CD4-positive, alpha-beta T cell treated with Interleukin-4 for 1 hour (primary cell): ENCODE results near the gene PCDHGB4.
"Not testable (repeated sequence)": the region's sequence is repeated elsewhere in the genome, so short reads cannot be mapped to it uniquely, and the experiment has no call there.

ENCODE experiments used
- DNase-seq, 2 donors: peaks; one replicate each; pipeline ENCODE4 v3.0.0-alpha.2; 2020 to 2022

PCDHGB4 gene

GRCh38 chr5:141432726-141433125 lies 45.2 kb downstream of the PCDHGB4 start:
- not testable (repeated sequence) for DNase-seq

- DNase-seq, result no peak
Observed at GRCh38 chr5:141434006-141434405, 46.5 kb downstream of the PCDHGB4 start.

GRCh38 chr5:141437221-141437620 lies 49.7 kb downstream of the PCDHGB4 start:
- DNase-seq, result no peak

GRCh38 chr5:141439411-141440141 lies 52.1 kb downstream of the PCDHGB4 start:
- no peak for DNase-seq
